K562 (cell line): ENCODE results near the gene AIPL1. TPM values are rescaled to one million over a fixed set of nuclear protein-coding genes. Genes with fewer than 3 reads are reported as not detected.

Source experiments
- ATAC-seq: fragments of 200-7000 bp; cut with Tn5 transposase; 3 replicates; pipeline ENCODE4 v1.9.1; 2020; ENCODE audit warnings: moderate library complexity
- BruUV-seq: library from RNA; stranded (reverse); fragments of 400-500 nt; replicated peaks from 2 replicates; lab custom pipeline; 2021; lab: Mats Ljungman, UMichigan
- CTCF ChIA-PET: fragments of 300-600 bp; formaldehyde crosslinking; extraction: SDS; loops from one replicate; lab custom pipeline; 2021; ENCODE audit warnings: low intra/inter-chr PET ratio; lab: Yijun Ruan, JAX
- POLR2A ChIA-PET: fragments of 300-600, 350-650 bp; sonication (Branson Sonifier 250); formaldehyde crosslinking; extraction: SDS; loops from one replicate; lab custom pipeline; 2021; ENCODE audit warnings: antibody characterized with exemption, inconsistent platforms; lab: Yijun Ruan, JAX
- DNase-seq, 4 experiments: peaks; one replicate each; pipeline versions ENCODE4 v3.0.0 to v3.0.0-alpha.2; 2011 to 2018; ENCODE audit warnings: low spot score in 3 of 4, mixed read lengths in 3 of 4; ENCODE audit errors: extremely low read depth in 1 of 4
- FAIRE-seq: peaks from 2 replicates; lab custom pipeline; 2011; peaks lifted over from hg19 to GRCh38; lab: Jason Lieb, UNC
- H2AFZ ChIP-seq: 2 replicates; pipeline ENCODE4 v1.6.0; 2011; ENCODE audit warnings: low read depth, low read length, control low read depth, inconsistent platforms
- H3K27ac ChIP-seq: fragments of 200-600 bp; 3 replicates; pipeline ENCODE4 v1.8.0; 2011; ENCODE audit warnings: low read depth, mild to moderate bottlenecking, control low read depth, inconsistent platforms, low read length, moderate library complexity, mixed read lengths; ENCODE audit errors: extremely low read depth
- H3K27me3 ChIP-seq, 2 experiments: fragments of 300-600 bp in 1 of 2; 2 replicates in 1 of 2; 3 replicates in 1 of 2; pipeline versions ENCODE4 v1.6.0 to v1.8.0; 2011; ENCODE audit warnings: inconsistent platforms in 2 of 2, low read length in 2 of 2, mild to moderate bottlenecking in 1 of 2, mixed read lengths in 1 of 2, moderate library complexity in 1 of 2; ENCODE audit not compliant: control insufficient read depth in 2 of 2, insufficient read depth in 2 of 2
- H3K36me3 ChIP-seq: fragments of 300-600 bp; 3 replicates; pipeline ENCODE4 v1.8.0; 2011; ENCODE audit warnings: mild to moderate bottlenecking, low read length, inconsistent platforms; ENCODE audit not compliant: control insufficient read depth, insufficient read depth
- H3K4me1 ChIP-seq, 2 experiments: fragments of 200-600 bp in 1 of 2; replicated peaks in 1 of 2; 2 replicates in 1 of 2; 3 replicates in 1 of 2; pipeline versions ENCODE4 v1.5.1 to v1.8.0; 2011; ENCODE audit warnings: inconsistent platforms in 2 of 2, low read length in 2 of 2, mild to moderate bottlenecking in 1 of 2, mixed read lengths in 1 of 2, moderate library complexity in 1 of 2; ENCODE audit not compliant: control insufficient read depth in 2 of 2, insufficient read depth in 2 of 2
- H3K4me2 ChIP-seq: 2 replicates; pipeline ENCODE4 v1.6.1; 2011; ENCODE audit warnings: low read length, control low read depth, inconsistent platforms, mixed read lengths; ENCODE audit not compliant: insufficient read depth
- H3K4me3 ChIP-seq: fragments of 200-600 bp; sonication (generic), shearing (Covaris generic); 2 replicates; pipeline ENCODE4 v1.5.1; 2016; ENCODE audit warnings: control low read depth, inconsistent platforms
- H3K79me2 ChIP-seq: fragments of 200-600 bp; 3 replicates; pipeline ENCODE4 v1.8.0; 2011; ENCODE audit warnings: low read length, inconsistent platforms; ENCODE audit not compliant: control insufficient read depth, insufficient read depth
- H3K9ac ChIP-seq, 2 experiments: 2 replicates each; pipeline versions ENCODE4 v1.6.0 to v1.6.1; 2011; ENCODE audit warnings: low read depth in 2 of 2, low read length in 2 of 2, control low read depth in 1 of 2, inconsistent platforms in 1 of 2, mild to moderate bottlenecking in 1 of 2, mixed read lengths in 1 of 2; ENCODE audit not compliant: insufficient read depth in 1 of 2
- H3K9me1 ChIP-seq: one replicate; pipeline ENCODE4 v1.6.0; 2011; ENCODE audit warnings: inconsistent platforms, mild to moderate bottlenecking, low read length, moderate library complexity; ENCODE audit not compliant: control insufficient read depth, insufficient read depth
- H3K9me3 ChIP-seq: replicated peaks from 2 replicates; pipeline ENCODE4 v1.5.1; 2011; ENCODE audit warnings: low read depth, low read length, inconsistent platforms; ENCODE audit not compliant: control insufficient read depth, insufficient read depth
- H4K20me1 ChIP-seq: replicated peaks from 2 replicates; pipeline ENCODE4 v1.6.1; 2011; ENCODE audit warnings: low read length, inconsistent platforms, mixed read lengths; ENCODE audit not compliant: control insufficient read depth, insufficient read depth
- BACH1 ChIP-seq: fragments of 200-800 bp; sonication (Bioruptor generic); IDR thresholded peaks from 2 replicates; pipeline ENCODE4 v1.6.1; 2016; ENCODE audit warnings: missing genetic modification characterization, missing compliant biosample characterization
- EGR1 ChIP-seq: fragments of 450-650 bp; conservative IDR thresholded peaks from 2 replicates; pipeline ENCODE4 v1.6.1; 2017; ENCODE audit warnings: mild to moderate bottlenecking
- FOXA3 ChIP-seq, 2 experiments: fragments of 450-650 bp in 1 of 2; sonication (generic) in 1 of 2; formaldehyde crosslinking; IDR thresholded peaks in 1 of 2; conservative IDR thresholded peaks in 1 of 2; 2 replicates each; pipeline versions ENCODE4 v1.4.0 to v1.8.0; 2020 to 2022; ENCODE audit warnings: mild to moderate bottlenecking in 2 of 2, missing genetic modification reagents in 1 of 2
- KDM2B ChIP-seq: fragments of 250-450 bp; sonication (Bioruptor Pico); IDR thresholded peaks from 2 replicates; pipeline ENCODE4 v1.8.0; 2021; ENCODE audit warnings: mild to moderate bottlenecking, moderate library complexity
- MBD2 ChIP-seq: sonication (generic); IDR thresholded peaks from 2 replicates; pipeline ENCODE4 v1.6.1; 2016; ENCODE audit warnings: low read depth, borderline replicate concordance
- POLR2H ChIP-seq: IDR thresholded peaks from 2 replicates; pipeline ENCODE4 v1.6.1; 2016; ENCODE audit warnings: missing genetic modification characterization, low read depth, mild to moderate bottlenecking, control low read depth, missing compliant biosample characterization, moderate library complexity
- RBM15 ChIP-seq: fragments of 200-400 bp; formaldehyde crosslinking; IDR thresholded peaks from 2 replicates; pipeline ENCODE4 v1.6.1; 2018; ENCODE audit warnings: mild to moderate bottlenecking, low read length, moderate library complexity; ENCODE audit not compliant: insufficient read depth
- RBM25 ChIP-seq: fragments of 200-400 bp; formaldehyde crosslinking; IDR thresholded peaks from 2 replicates; pipeline ENCODE4 v1.6.1; 2018; ENCODE audit warnings: low read length, low read depth, moderate library complexity; ENCODE audit not compliant: severe bottlenecking
- SAFB2 ChIP-seq: fragments of 200-400 bp; formaldehyde crosslinking; IDR thresholded peaks from 2 replicates; pipeline ENCODE4 v1.6.1; 2018; ENCODE audit warnings: borderline replicate concordance, low read length, low read depth, moderate library complexity; ENCODE audit not compliant: severe bottlenecking
- SOX6 ChIP-seq: fragments of 450-650 bp; IDR thresholded peaks from 2 replicates; pipeline ENCODE4 v1.6.1; 2014; ENCODE audit warnings: mild to moderate bottlenecking
- SUPT5H ChIP-seq: fragments of 450-650 bp; IDR thresholded peaks from 2 replicates; pipeline ENCODE4 v1.6.1; 2016
- ZNF444 ChIP-seq: fragments of 250-450 bp; sonication (Bioruptor Pico); IDR thresholded peaks from 2 replicates; pipeline ENCODE4 v1.4.0; 2020; ENCODE audit warnings: mild to moderate bottlenecking, moderate library complexity
- whole genome bisulfite sequencing: fragments of 100-300 bp; shearing (Covaris generic); methylation state at CpG from one replicate; pipeline ENCODE4 v1.1.6; 2016; ENCODE audit warnings: low coverage, mixed read lengths; ENCODE audit not compliant: insufficient coverage; ENCODE audit errors: missing lambda C conversion rate; 5-methylcytosine and 5-hydroxymethylcytosine counted together
- in situ Hi-C: fragments of 300-500 bp; cut with MboI; formaldehyde crosslinking; loops from 4 replicates; pipeline ENCODE4 v1.15.0; 2018; ENCODE audit warnings: inconsistent platforms, mixed read lengths
- intact Hi-C: fragments of 100-400 bp; cut with micrococcal nuclease; formaldehyde crosslinking; loops from 2 replicates; pipeline ENCODE4 v1.14.2; 2022
- polyA plus RNA-seq, 8 experiments: library from polyadenylated mRNA; depleted of rRNA in 4 of 8; stranded (reverse) in 5 of 8; unstranded in 3 of 8; fragments of >200 nt; fragmentation: Nextera tagmentation in 2 of 8; fragmentation: Illumina TruSeq in 1 of 8; extraction: Ambion mirVana in 2 of 8; extraction: Trizol in 1 of 8; gene quantifications; 2 replicates each; pipeline versions ENCODE4 v1.2.1 to v1.2.3, GENCODE V29; 2011 to 2014; ENCODE audit warnings: inconsistent platforms in 1 of 8, missing spikeins in 1 of 8
- total RNA-seq, 7 experiments: library from RNA; depleted of rRNA in 6 of 7; stranded (reverse); fragments of >200 nt in 6 of 7; fragmentation: Illumina TruSeq in 2 of 7; extraction: Trizol in 2 of 7; gene quantifications; 2 replicates each; pipeline versions ENCODE4 v1.2.1 to v1.2.3, GENCODE V29; 2011 to 2021; ENCODE audit warnings: low replicate concordance in 1 of 7
- TF ChIP-seq, protein P1 (sequence below): sonication (generic); formaldehyde crosslinking; IDR thresholded peaks from 2 replicates; pipeline ENCODE4 v1.8.0; 2022; ENCODE audit warnings: missing genetic modification reagents, mild to moderate bottlenecking, moderate library complexity, borderline replicate concordance

Gene AIPL1
- total and polyA plus RNA-seq, 9 of the 15 experiments (the other 6 are each of a cell fraction or from before 2014, with no cell fraction given): not detected

DNA sequence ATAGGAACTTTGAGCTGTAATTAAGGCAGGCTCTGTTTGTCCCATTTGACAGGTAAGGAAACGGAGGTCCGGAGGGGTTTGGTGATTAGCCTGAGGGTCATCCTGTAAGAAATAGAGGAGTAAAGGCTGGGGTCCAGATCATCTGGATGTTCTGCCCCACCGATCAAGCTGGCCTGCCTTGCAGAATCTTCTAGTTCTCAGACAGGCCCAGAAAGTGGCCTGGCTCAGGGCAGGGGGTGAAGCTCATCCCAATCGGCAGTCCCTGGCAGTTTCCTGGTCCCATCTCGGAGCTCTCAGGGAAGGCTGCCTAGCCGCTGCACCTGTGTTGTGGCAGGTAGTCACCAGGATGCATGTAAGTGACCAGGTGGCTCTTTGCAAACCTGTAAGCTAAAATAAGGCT, 13.6 kb upstream of the AIPL1 start:
- Histone ChIP-seq H3K27ac (no peak overlapping the region), H3K4me3 (no peak overlapping the region), H3K9ac (no peak overlapping the region), H2AFZ (no peak overlapping the region), H3K27me3 (no peaks in the 10 kb centered on the region), H4K20me1 (no peaks in the 10 kb centered on the region), H3K9me3 (no peaks in the 10 kb centered on the region), H3K79me2 (no peaks in the 10 kb centered on the region), H3K36me3 (no peaks in the 10 kb centered on the region), H3K9me1 (no peaks in the 10 kb centered on the region), H3K4me1 (peaks cover 5 to 18% of the 10 kb centered on the region in 2 experiments; a peak in 4 of 5 replicates), H3K4me2 (no peak overlapping the region)
- ChIA-PET CTCF (no interaction called here), POLR2A (interaction anchor here (0.9 kb wide), 1 partner anchor 22 kb away, joined by 3 read pairs; no protein-coding TSS in a partner anchor)
- 73% methylated on average over 6 of the region's 6 CpGs for WGBS
- FAIRE-seq (no peak), DNase-seq (no peak), ATAC-seq (no peak)
- in situ Hi-C loops: loop anchor here (25.0 kb wide), 1 partner anchor 1211 kb away; the partner anchor contains the start of gene SCIMP
- BruUV-seq: no TSS peak
- intact Hi-C loops: no loop called here
- no peak for TF ChIP-seq RBM25
- no peak for TF ChIP-seq SOX6
- TF ChIP-seq SUPT5H: no peak
- TF ChIP-seq, protein P1, sequence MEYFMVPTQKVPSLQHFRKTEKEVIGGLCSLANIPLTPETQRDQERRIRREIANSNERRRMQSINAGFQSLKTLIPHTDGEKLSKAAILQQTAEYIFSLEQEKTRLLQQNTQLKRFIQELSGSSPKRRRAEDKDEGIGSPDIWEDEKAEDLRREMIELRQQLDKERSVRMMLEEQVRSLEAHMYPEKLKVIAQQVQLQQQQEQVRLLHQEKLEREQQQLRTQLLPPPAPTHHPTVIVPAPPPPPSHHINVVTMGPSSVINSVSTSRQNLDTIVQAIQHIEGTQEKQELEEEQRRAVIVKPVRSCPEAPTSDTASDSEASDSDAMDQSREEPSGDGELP (CRISPR knock-in tag): no peak
- TF ChIP-seq POLR2H (tag): no peak
- no peak for TF ChIP-seq FOXA3 (CRISPR knock-in tag; conservative IDR thresholded peaks at IDR 0.05 in 1 of 2, IDR thresholded peaks at IDR 0.05 in 1 of 2)
- TF ChIP-seq RBM15: no peak
- TF ChIP-seq SAFB2: no peak
- TF ChIP-seq ZNF444: no peak
- no peak for TF ChIP-seq MBD2
- no peak for TF ChIP-seq EGR1
- no peak for TF ChIP-seq KDM2B
- TF ChIP-seq BACH1 (tag): no peak
